Kasumi-1 (cell line): ENCODE data around the gene KIAA1586.
"Not testable (repeated sequence)": the region's sequence is repeated elsewhere in the genome, so short reads cannot be mapped to it uniquely, and the experiment has no call there.

Experiments used
- DNase-seq, 2 experiments: peaks; one replicate each; lab custom pipeline; 2025; lab: John Stamatoyannopoulos, UW

KIAA1586 gene

GRCh38 chr6:57046332-57047256, at the start of gene KIAA1586:
TSS of gene KIAA1586 (plus strand) at chr6:57046693. CDS start at chr6:57046756, 63 bp downstream.
- DNase-seq, result peak; percentile 90 to 94

- no peak for DNase-seq
Observed at GRCh38 chr6:56999049-56999448, 47.4 kb upstream of the KIAA1586 start.

- not testable (repeated sequence) for DNase-seq
Observed at GRCh38 chr6:56999748-57000147, 46.7 kb upstream of the KIAA1586 start.

- DNase-seq, result no peak
Observed at GRCh38 chr6:57002197-57002596, 44.3 kb upstream of the KIAA1586 start.

- DNase-seq, result no peak
Observed at GRCh38 chr6:57004292-57004691, 42.2 kb upstream of the KIAA1586 start.

GRCh38 chr6:57006101-57006500, 40.4 kb upstream of the KIAA1586 start:
- no peak for DNase-seq

- DNase-seq, result not testable (repeated sequence)
Observed at GRCh38 chr6:57008069-57008468, 38.4 kb upstream of the KIAA1586 start.

- DNase-seq, result no peak
Observed at GRCh38 chr6:57013521-57013926, 33.0 kb upstream of the KIAA1586 start.

GRCh38 chr6:57017069-57017468, 29.4 kb upstream of the KIAA1586 start:
- no peak for DNase-seq

GRCh38 chr6:57017841-57018240, 28.7 kb upstream of the KIAA1586 start:
- DNase-seq, result no peak

GRCh38 chr6:57019434-57019833, 27.1 kb upstream of the KIAA1586 start:
- DNase-seq, result no peak

- DNase-seq, result peak; percentile 52 to 78
Observed at GRCh38 chr6:57021086-57021720, 25.3 kb upstream of the KIAA1586 start.

GRCh38 chr6:57024321-57024720, 22.2 kb upstream of the KIAA1586 start:
- DNase-seq, result no peak

GRCh38 chr6:57024775-57025174, 21.7 kb upstream of the KIAA1586 start:
- DNase-seq, result no peak

- no peak for DNase-seq
Observed at GRCh38 chr6:57026001-57026400, 20.5 kb upstream of the KIAA1586 start.

- DNase-seq, result no peak
Observed at GRCh38 chr6:57027301-57027700, 19.2 kb upstream of the KIAA1586 start.

- no peak for DNase-seq
Observed at GRCh38 chr6:57029213-57029612, 17.3 kb upstream of the KIAA1586 start.

GRCh38 chr6:57033228-57033627, 13.3 kb upstream of the KIAA1586 start:
- DNase-seq, result no peak

- no peak for DNase-seq
Observed at GRCh38 chr6:57035549-57035948, 10.9 kb upstream of the KIAA1586 start.

GRCh38 chr6:57038906-57039305, 7.6 kb upstream of the KIAA1586 start:
- no peak for DNase-seq

GRCh38 chr6:57040011-57040410, 6.5 kb upstream of the KIAA1586 start:
- peak; percentile 17 to 36 for DNase-seq

GRCh38 chr6:57044061-57044460, 2.4 kb upstream of the KIAA1586 start:
- not testable (repeated sequence) for DNase-seq

GRCh38 chr6:57044568-57044967, 1.9 kb upstream of the KIAA1586 start:
- DNase-seq, result no peak
